ENCODE measurements around the gene PALMD. TPM values are rescaled to one million over a fixed set of nuclear protein-coding genes. Genes with fewer than 3 reads are reported as not detected.

The PALMD gene
- total and polyA plus RNA-seq, 2 of the 8 experiments (the other 6 are each of a cell fraction or from before 2014, with no cell fraction given), result not detected

GRCh38 chr1:99603699-99604560 lies 42.0 kb upstream of the PALMD start (continued):
- TF ChIP-seq CHD7 (IDR thresholded peaks at IDR 0.05; ENCODE audit: insufficient replicate concordance, low read length), result no peak
- TF ChIP-seq E2F6 (IDR thresholded peaks at IDR 0.05), result no peak
- TF ChIP-seq CBX5 (IDR thresholded peaks at IDR 0.05; ENCODE audit: low read depth, low read length), result no peak
- no peak for TF ChIP-seq CEBPB (IDR thresholded peaks at IDR 0.05; ENCODE audit: low read depth, low read length)
- no peak for TF ChIP-seq BRCA1 (IDR thresholded peaks at IDR 0.05; ENCODE audit: low read depth, low read length)
- TF ChIP-seq EZH2 (IDR thresholded peaks at IDR 0.05; ENCODE audit: low read depth, low read length, severe bottlenecking), result no peak
- TF ChIP-seq PHF8 (conservative IDR thresholded peaks at IDR 0.05; ENCODE audit: low read depth, low read length), result no peak
- TF ChIP-seq HDAC6 (IDR thresholded peaks at IDR 0.05; ENCODE audit: low read depth, low read length), result no peak
